ENCODE measurements around the gene S100A7. TPM values are rescaled to one million over a fixed set of nuclear protein-coding genes. Genes with fewer than 3 reads are reported as not detected.
"Not testable (repeated sequence)": the region's sequence is repeated elsewhere in the genome, so short reads cannot be mapped to it uniquely, and the experiment has no call there.

S100A7 gene
- total and polyA plus RNA-seq, 3 donors from 2014 or later = not detected

GRCh38 chr1:153459655-153460054, 796 bp downstream of the S100A7 start:
- Histone ChIP-seq H3K4me3 (no peak overlapping the region), H3K9me3 (no peaks in the 10 kb centered on the region), H3K36me3 (ENCODE audit: low read depth, missing control alignments) (no peaks in the 10 kb centered on the region), H3K27ac (no peak overlapping the region), H3K4me1 (no peaks in the 10 kb centered on the region), H3K27me3 (no peaks in the 10 kb centered on the region)
- DNase-seq = no peak
- WGBS, 2 donors = 73% methylated on average over 2 of the region's 2 CpGs
- intact Hi-C loops (cut with DNase I; ENCODE audit: low total_unique reads) = no loop called here
- TF ChIP-seq CTCF (IDR thresholded peaks at IDR 0.05) = no peak
- no peak for TF ChIP-seq POLR2A (IDR thresholded peaks at IDR 0.05)

DNA sequence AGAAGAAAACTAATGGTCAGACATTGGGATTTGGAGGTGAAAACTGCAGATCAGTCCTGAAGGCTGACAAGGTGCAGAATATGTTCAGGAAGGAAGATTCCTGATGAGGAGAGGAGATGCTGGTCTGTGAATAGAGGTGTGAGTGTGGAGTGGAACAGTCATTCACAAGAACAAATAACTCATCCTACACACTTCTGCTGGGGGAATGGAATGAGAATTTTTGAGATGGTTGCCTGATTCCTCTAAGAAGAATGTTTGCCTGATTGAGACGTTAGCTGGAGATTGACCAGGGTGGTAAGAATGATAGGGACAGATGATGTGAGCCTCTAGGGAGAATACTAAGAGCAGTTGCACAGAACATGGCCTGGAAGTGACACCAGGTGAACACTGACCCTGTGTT, 4.1 kb downstream of the S100A7 start:
- 48 to 76% methylated on average over 1 of the region's 1 CpG for WGBS, 2 donors
- intact Hi-C loops (cut with DNase I; ENCODE audit: low total_unique reads) = no loop called here
- DNase-seq = no peak
- no peaks in the 10 kb centered on the region for H3K9me3 ChIP-seq
- TF ChIP-seq POLR2A (IDR thresholded peaks at IDR 0.05) = no peak
- no peak for TF ChIP-seq CTCF (IDR thresholded peaks at IDR 0.05)
- no peak overlapping the region for H3K4me3 ChIP-seq
- no peak overlapping the region for H3K27ac ChIP-seq
- no peaks in the 10 kb centered on the region for H3K4me1 ChIP-seq
- H3K36me3 ChIP-seq (ENCODE audit: low read depth, missing control alignments) = no peaks in the 10 kb centered on the region
- H3K27me3 ChIP-seq = no peaks in the 10 kb centered on the region

DNA sequence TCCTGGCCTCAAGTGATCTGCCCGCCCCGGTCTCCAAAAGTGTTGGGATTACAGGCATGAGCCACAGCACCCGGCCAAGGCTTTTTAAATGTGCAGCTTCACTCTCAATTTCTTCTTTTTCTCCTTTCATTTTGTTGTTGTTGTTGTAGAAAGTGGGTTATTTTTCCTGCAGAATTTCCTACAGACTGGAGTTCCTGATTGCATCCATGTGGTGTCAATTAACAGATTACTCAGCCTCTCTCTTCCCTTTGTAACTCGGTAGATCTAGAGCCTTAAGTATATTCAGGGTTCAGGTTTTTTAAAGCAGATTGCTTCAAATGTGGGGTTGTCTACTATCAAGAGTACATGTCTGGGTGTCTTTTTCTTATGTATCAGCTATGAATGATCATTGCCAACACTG, 11.6 kb downstream of the S100A7 start:
- H3K4me1 ChIP-seq; H3K9me3 ChIP-seq; H3K27ac ChIP-seq; H3K27me3 ChIP-seq; H3K36me3 ChIP-seq (ENCODE audit: low read depth, missing control alignments); DNase-seq; intact Hi-C loops (cut with DNase I; ENCODE audit: low total_unique reads); H3K4me3 ChIP-seq: not testable (repeated sequence)
- WGBS, 2 donors = 85 to 90% methylated on average over 4 of the region's 4 CpGs

DNA sequence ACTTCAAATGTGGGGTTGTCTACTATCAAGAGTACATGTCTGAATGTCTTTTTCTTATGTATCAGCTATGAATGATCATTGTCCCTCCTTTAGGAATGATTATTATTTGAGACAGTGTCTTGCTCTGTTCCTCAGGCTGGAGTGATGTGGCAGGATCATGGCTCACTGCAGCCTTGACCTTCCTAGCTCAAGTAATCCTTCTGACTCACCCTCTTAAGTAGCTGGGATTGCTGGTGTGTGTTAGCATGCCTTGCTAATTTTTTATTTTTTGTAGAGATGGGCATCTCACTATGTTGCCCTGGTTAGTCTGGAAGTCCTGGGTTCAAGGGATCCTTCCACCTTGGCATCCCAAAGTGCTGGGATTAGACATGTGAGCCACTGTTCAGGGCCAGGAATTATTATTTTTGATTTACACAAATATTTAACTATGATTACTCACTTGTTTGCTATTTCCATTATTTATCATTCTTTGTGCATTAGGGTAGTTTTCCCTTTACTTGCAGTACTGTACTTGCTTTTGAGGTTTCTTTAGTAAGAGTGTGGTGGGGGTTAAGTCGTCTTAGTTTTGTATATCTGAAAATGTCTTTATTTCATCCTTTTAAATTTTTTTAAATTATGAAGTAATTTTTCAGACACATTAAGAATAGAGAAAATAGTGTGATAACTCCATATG, 12.8 kb downstream of the S100A7 start:
- 73 to 74% methylated on average over 1 of the region's 1 CpG for WGBS, 2 donors
- Histone ChIP-seq H3K4me1 (no peaks in the 10 kb centered on the region), H3K36me3 (ENCODE audit: low read depth, missing control alignments) (no peaks in the 10 kb centered on the region), H3K9me3 (no peaks in the 10 kb centered on the region), H3K4me3 (no peak overlapping the region), H3K27ac (no peak overlapping the region), H3K27me3 (no peaks in the 10 kb centered on the region)
- no peak for TF ChIP-seq CTCF (IDR thresholded peaks at IDR 0.05)
- TF ChIP-seq POLR2A (IDR thresholded peaks at IDR 0.05) = no peak
- no peak for DNase-seq
- intact Hi-C loops (cut with DNase I; ENCODE audit: low total_unique reads) = no loop called here

DNA sequence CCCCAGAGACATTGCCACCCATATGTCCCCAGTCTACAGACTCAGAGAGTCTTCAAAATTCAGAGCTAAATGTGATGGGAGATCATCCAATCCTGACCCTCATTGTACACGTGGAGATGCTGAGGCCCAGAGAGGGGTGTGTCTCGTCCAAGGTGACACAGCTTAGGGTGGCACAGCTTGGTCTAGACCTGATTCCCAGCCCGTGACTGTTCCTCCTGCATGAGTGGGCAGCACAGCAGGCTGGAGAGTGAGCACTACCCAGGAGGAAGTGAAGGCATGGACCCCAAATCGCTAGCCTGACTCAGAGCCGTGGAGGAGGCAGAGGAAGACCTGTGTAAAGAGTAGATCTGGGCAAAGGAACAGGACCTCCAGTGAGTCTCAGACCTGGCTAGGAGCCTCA, 16.4 kb downstream of the S100A7 start:
- H3K9me3 ChIP-seq = no peaks in the 10 kb centered on the region
- TF ChIP-seq CTCF (IDR thresholded peaks at IDR 0.05) (no peak), POLR2A (IDR thresholded peaks at IDR 0.05) (no peak)
- no peaks in the 10 kb centered on the region for H3K4me1 ChIP-seq
- intact Hi-C loops (cut with DNase I; ENCODE audit: low total_unique reads) = no loop called here
- no peaks in the 10 kb centered on the region for H3K27me3 ChIP-seq
- no peak overlapping the region for H3K4me3 ChIP-seq
- DNase-seq = no peak
- no peak overlapping the region for H3K27ac ChIP-seq
- WGBS, 2 donors = 79 to 91% methylated on average over 4 to 5 of the region's 5 CpGs
- no peaks in the 10 kb centered on the region for H3K36me3 ChIP-seq (ENCODE audit: low read depth, missing control alignments)

Data from testis (tissue), 3 donors.